ENCODE results near the gene CPLX1. TPM values are rescaled to one million over a fixed set of nuclear protein-coding genes. Genes with fewer than 3 reads are reported as not detected.

CPLX1 gene
- total RNA-seq, 2 experiments from 2014 or later, result 1.5 TPM

DNA sequence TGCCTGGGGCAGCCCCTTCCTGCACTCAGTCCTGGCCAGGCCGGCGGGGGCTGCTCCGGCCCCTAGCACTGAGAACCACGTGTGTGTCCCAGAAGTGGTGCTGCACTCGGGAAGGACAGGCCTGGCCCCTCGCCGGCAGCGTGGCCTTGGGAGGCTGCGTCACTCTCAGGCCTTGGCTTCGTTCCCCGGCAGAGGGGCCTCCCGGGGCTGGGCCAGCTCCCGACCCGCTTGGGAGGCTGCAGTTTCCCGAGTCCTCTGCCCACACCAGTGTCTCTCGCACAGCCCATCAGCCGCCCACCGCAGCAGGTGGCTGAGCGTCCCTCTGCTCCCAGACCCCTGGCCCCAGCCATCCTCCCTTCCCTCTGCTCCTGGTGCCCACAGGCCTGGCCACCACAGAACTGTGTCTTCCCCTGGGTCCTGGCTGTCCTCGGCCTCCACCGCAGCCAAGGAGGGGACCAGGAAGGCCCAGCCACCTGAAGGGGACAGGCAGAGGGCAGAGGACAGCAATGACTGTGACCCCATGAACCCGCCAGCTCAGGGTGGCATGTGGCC is 10.9 kb upstream of the CPLX1 start:
- Histone ChIP-seq H3K4me1 (ENCODE audit: insufficient read depth, low read length) (peaks cover 6% of the 10 kb centered on the region), H3K36me3 (ENCODE audit: insufficient read depth, low read length) (no peaks in the 10 kb centered on the region), H3K9me3 (ENCODE audit: control insufficient read depth in 1 of 2, insufficient read depth in 1 of 2, low read length in 2 of 2) (peaks cover 17 to 63% of the 10 kb centered on the region in 2 experiments), H3K4me3 (ENCODE audit: low read length) (no peak overlapping the region), H3K27ac (ENCODE audit: low read depth in 1 of 2, low read length in 2 of 2) (no peak overlapping the region), H3K27me3 (ENCODE audit: control insufficient read depth in 1 of 2, insufficient read depth in 2 of 2, low read length in 2 of 2) (peaks cover 0 to 4% of the 10 kb centered on the region in 2 experiments)
- no peak overlapping the region for H3K27ac Mint-ChIP-seq
- intact Hi-C loops (cut with DNase I, micrococcal nuclease), result no loop called here
- DNase-seq (no peak), ATAC-seq (ENCODE audit: poor library complexity) (no peak)
- H3K9me3 Mint-ChIP-seq, result peaks cover 6% of the 10 kb centered on the region
- no peak overlapping the region for H3K4me3 Mint-ChIP-seq
- CTCF ChIA-PET, result no interaction called here
- H3K4me1 Mint-ChIP-seq (ENCODE audit: low read depth), result no peaks in the 10 kb centered on the region
- peaks cover 14% of the 10 kb centered on the region for H3K36me3 Mint-ChIP-seq (ENCODE audit: low read depth)
- no peaks in the 10 kb centered on the region for H3K27me3 Mint-ChIP-seq
- TF ChIP-seq, protein P1, sequence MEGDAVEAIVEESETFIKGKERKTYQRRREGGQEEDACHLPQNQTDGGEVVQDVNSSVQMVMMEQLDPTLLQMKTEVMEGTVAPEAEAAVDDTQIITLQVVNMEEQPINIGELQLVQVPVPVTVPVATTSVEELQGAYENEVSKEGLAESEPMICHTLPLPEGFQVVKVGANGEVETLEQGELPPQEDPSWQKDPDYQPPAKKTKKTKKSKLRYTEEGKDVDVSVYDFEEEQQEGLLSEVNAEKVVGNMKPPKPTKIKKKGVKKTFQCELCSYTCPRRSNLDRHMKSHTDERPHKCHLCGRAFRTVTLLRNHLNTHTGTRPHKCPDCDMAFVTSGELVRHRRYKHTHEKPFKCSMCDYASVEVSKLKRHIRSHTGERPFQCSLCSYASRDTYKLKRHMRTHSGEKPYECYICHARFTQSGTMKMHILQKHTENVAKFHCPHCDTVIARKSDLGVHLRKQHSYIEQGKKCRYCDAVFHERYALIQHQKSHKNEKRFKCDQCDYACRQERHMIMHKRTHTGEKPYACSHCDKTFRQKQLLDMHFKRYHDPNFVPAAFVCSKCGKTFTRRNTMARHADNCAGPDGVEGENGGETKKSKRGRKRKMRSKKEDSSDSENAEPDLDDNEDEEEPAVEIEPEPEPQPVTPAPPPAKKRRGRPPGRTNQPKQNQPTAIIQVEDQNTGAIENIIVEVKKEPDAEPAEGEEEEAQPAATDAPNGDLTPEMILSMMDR (IDR thresholded peaks at IDR 0.05), result no peak
- POLR2A ChIA-PET, result no interaction called here

DNA sequence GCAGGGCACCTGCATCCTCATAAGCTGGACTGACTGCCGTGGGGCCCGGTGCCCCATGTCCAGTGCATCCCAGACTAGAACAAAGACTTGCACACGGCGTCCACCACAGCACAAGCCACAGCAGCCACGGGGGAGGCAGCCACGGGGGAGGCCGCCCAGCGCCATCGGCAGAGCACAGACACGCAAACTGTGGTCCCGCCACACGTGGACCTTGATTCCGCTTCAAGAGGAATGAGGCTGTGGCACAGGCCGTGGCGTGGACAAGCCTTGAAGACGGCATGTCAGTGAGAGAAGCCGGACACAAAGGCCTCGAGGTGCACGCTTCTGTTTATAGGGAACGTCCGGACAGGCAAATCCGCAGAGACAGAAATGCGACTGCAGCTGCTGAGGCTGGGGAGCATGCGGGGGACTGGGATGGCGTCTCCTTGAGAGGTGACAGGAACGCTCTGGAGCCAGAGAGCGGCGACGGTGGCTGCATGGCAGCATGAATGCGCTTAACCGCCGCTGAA is 10.1 kb upstream of the CPLX1 start:
- Mint-ChIP-seq H3K27me3 (no peaks in the 10 kb centered on the region), H3K36me3 (ENCODE audit: low read depth) (peaks cover 10% of the 10 kb centered on the region), H3K27ac (no peak overlapping the region), H3K4me3 (no peak overlapping the region), H3K4me1 (ENCODE audit: low read depth) (no peaks in the 10 kb centered on the region), H3K9me3 (peaks cover 6% of the 10 kb centered on the region)
- ChIA-PET POLR2A (no interaction called here), CTCF (no interaction called here)
- intact Hi-C loops (cut with DNase I, micrococcal nuclease), result no loop called here
- Histone ChIP-seq H3K27me3 (ENCODE audit: control insufficient read depth in 1 of 2, insufficient read depth in 2 of 2, low read length in 2 of 2) (peaks cover 0 to 7% of the 10 kb centered on the region in 2 experiments), H3K4me1 (ENCODE audit: insufficient read depth, low read length) (peaks cover 6% of the 10 kb centered on the region), H3K9me3 (ENCODE audit: control insufficient read depth in 1 of 2, insufficient read depth in 1 of 2, low read length in 2 of 2) (peaks cover 23 to 65% of the 10 kb centered on the region in 2 experiments), H3K4me3 (ENCODE audit: low read length) (no peak overlapping the region), H3K36me3 (ENCODE audit: insufficient read depth, low read length) (no peaks in the 10 kb centered on the region), H3K27ac (ENCODE audit: low read depth in 1 of 2, low read length in 2 of 2) (no peak overlapping the region)
- DNase-seq (no peak), ATAC-seq (ENCODE audit: poor library complexity) (no peak)
- TF ChIP-seq, protein P1 (IDR thresholded peaks at IDR 0.05), result no peak

DNA sequence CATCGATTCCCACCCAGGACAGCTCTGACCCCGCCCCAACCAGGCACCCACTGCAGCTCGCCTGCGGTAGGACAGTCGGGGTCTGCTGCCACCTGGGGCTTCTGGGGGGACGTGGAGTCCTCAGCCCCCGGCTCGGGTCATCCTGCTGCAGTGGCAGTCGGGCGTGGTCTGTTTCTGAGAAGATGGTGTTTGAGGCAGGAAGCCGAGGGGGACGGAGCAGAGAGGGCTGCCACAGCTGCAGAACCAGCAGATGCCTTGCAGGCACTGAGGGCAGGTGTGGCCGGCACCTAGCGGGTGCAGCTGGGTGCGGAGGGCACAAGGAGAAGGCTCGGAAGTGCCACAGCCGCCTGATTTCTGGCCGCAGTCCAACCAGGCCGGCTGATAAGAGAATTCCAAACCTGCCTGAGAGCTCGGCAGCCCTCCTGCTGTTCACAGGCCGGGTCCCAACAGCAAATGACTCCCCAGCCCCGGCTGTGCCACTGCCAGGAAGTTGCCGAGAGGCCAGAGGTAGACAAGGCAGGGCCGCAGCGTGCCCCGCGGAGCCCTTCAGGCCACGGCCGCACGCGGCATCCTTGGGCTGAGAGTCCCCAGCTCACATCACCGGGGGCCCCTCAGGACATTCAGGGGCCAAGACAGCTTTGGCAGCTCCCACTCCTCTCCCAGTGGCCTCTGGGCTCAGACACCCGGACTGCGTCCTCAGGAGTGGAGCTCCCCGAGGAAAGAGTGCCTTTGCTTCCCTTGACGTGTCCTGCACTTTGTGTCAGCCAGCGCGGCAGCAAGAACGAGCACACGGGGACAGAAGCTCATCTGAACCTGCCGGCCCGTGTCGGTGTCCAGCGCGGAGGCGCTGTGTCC is 9.4 kb upstream of the CPLX1 start:
- DNase-seq (no peak), ATAC-seq (ENCODE audit: poor library complexity) (no peak)
- H3K36me3 Mint-ChIP-seq (ENCODE audit: low read depth), result peaks cover 10% of the 10 kb centered on the region
- no peaks in the 10 kb centered on the region for H3K4me1 Mint-ChIP-seq (ENCODE audit: low read depth)
- H3K4me3 Mint-ChIP-seq, result no peak overlapping the region
- no peak overlapping the region for H3K4me3 ChIP-seq (ENCODE audit: low read length)
- H3K9me3 Mint-ChIP-seq, result peaks cover 6% of the 10 kb centered on the region
- H3K27me3 Mint-ChIP-seq, result no peaks in the 10 kb centered on the region
- peaks cover under 1 to 7% of the 10 kb centered on the region in 2 experiments for H3K27me3 ChIP-seq (ENCODE audit: control insufficient read depth in 1 of 2, insufficient read depth in 2 of 2, low read length in 2 of 2)
- H3K4me1 ChIP-seq (ENCODE audit: insufficient read depth, low read length), result peaks cover 6% of the 10 kb centered on the region
- H3K9me3 ChIP-seq (ENCODE audit: control insufficient read depth in 1 of 2, insufficient read depth in 1 of 2, low read length in 2 of 2), result peaks cover 23 to 72% of the 10 kb centered on the region in 2 experiments
- TF ChIP-seq, protein P1 (IDR thresholded peaks at IDR 0.05), result no peak
- intact Hi-C loops (cut with DNase I, micrococcal nuclease), result no loop called here
- no peak overlapping the region for H3K27ac Mint-ChIP-seq
- no peak overlapping the region for H3K27ac ChIP-seq (ENCODE audit: low read depth in 1 of 2, low read length in 2 of 2)
- ChIA-PET CTCF (no interaction called here), POLR2A (no interaction called here)
- no peaks in the 10 kb centered on the region for H3K36me3 ChIP-seq (ENCODE audit: insufficient read depth, low read length)

All from CD4-positive, alpha-beta T cell (primary cell).